Activated CD8-positive, alpha-beta memory T cell treated with anti-CD3 and anti-CD28 coated beads, Interleukin-2, amount 50 U/mL, for 24 hours (primary cell): ENCODE data around the gene CDH10.

Experiments used
- DNase-seq: peaks from one replicate; pipeline ENCODE4 v3.0.0-alpha.2; 2020; ENCODE audit errors: extremely low read depth

Gene CDH10

DNA sequence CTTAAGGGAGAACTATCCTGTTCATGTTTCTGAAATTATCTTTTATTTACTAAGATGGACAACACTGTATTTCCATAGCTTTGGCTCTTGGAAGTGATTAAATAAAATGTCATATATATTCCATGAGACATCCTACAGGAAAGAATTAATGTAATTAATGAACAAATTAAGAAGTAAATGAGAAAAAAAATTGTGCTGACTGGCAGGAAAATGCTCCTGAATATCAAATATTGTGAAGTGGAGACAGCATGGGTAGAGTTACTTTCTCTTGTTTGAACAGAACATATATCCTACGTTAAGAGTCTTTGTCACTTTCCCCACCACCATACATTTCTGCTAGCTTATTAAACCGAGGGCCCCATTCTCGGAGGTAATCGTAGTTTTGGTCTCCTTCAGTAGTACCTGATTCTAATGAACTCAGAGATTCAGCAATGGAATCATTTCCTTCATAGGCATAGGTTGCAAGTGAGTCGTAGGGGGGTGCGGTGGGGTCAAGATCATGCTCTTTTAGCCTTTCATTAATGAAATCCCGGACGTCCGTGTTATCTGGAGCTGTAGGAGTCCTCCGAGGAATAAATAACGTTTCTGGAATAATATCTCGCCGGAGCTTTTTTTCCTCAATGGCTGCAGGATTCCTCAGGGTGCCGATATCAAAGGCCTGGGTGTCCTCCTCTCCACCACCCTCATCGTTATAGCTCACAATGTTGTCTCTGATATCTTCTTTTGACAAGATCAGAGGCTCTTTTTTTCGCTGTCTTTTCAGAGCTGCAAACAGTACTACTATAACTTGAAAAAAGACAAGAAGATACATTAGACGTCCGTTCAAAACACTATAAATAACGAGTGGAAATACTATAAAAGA lies 157.2 kb downstream of the CDH10 start:
- DNase-seq = no peak

DNA sequence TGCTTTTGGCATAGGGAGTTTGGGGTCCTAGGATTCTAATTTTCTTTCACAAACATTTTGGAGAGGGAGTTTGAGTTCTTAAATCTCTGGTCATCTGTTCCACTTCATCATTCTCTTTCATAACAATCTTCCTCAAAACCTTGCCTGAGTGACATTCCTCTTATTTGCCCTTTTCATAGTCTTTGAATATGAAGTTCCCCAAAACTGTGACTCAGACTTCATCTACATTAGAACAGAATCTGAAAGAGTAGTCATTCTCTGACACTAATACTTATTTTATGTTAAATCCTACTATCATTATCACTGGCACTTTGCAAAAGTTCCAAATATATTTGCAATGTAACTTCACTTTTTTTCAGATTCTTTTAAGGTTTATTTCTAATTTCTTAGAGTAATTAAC lies 163.8 kb downstream of the CDH10 start:
- no peak for DNase-seq

DNA sequence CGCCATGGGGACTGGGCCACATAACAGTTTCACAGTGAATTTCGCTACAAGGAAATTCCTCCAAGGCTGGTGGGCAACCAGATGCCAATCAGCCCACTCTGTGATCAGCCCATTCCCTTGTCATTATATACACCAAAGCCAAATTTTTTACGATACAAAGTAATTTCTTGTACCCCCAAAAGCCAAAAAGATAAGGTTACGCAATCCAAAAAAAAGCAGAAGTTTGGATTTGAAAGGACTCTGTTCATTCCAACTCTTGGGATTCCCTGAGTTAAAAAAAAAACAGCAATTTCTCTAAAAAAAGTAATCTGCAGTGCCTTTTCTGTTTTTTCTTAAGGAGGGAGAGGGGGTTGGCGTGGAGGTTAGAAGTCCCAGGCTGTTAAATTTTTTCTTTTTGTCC lies 166.8 kb downstream of the CDH10 start:
- no peak for DNase-seq

DNA sequence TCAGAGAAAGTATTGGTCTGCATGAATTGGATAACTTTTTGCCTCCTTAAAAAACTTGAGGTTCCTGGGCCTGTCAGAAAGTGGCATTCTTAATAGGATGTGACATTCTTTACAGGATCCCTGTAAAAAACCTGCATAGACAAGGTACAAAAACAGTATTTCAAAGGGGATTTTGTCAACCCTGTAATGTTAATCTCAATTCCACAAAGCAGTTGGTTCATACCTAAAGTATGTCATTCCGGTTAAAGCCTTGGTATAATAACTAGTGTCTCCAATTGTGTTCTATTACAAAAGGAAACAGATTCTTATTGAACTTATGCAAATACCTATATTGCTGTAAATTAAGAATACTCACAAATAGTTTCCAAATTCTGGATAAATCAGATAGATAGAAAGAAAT lies 169.7 kb downstream of the CDH10 start:
- DNase-seq = no peak

DNA sequence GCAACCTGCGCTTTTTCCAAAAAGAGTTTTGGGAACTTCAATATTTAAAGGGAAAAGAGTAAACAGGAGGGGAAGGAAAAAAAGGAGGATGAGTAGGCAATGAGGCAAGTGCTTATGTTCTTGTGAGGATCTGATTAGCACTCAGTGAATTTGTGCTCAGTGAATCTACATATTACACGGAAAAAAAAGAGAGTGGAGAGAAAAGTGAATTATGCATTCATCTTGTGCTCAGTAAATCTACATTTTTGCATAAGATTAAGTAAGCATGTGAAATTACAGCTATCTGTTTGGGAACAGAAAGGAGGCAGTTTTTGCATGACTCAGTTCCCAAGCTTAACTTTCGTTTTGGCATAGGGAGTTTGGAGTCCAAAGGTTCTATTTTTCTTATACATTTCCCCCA lies 170.1 kb downstream of the CDH10 start:
- no peak for DNase-seq

DNA sequence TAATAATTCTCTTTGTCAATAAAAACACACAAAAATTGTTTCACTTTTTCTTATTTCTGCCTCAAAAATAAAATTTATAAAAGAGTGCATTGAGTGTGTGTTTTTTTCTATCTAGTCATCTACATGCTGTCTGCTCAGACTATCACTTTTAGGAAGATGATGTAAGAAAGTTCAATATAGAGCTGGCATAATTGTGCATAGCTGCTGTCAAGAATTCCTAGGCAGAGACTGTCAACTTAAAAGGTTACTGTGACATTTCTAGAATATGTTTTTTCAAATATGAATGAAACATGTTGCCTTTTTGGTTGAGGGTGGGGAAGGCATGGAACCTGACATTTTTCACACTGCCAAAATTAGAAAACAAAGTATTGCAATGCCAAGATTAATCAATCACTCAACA lies 172.3 kb downstream of the CDH10 start:
- no peak for DNase-seq

DNA sequence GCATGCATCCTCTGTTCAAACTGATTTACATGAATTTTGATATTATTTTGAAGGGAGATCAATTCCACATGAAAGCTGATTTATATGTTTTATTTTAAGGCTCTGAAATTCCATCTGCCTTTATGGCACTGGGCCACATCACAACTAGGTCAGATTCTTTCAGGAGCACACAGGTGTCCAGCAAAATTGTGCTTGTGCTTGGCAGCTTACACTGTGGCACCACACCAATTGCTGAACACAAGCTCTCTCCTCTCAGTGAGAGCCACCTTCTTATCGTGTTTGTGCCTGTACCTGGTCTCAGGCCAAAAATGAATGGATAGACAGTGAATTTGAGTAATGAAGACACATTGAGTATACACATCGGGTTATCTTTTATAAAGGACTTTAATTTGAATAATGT lies 200.4 kb downstream of the CDH10 start:
- DNase-seq = no peak

DNA sequence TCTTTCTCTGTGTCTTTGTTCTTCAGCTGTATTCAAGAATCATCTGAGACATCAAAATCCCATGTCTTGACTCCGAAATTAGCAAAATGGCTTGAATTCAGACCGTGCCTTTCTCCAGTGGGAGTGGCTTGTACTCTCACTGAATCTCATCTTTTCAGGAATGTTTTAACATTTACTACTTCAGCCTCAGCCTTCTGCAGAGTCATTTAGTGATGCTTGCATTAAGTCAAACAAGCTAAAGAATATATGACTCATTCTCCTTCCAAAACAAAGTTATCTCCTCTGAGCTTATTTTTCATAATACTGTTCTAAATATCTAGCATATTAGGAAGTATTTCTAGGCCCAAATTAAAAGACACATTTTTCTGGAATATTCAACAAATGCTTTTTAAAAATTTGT lies 205.3 kb downstream of the CDH10 start:
- DNase-seq = no peak
